Measurements from ENCODE around the gene CRHR1.

Gene CRHR1

GRCh38 chr17:45753645-45754225, 30.4 kb upstream of the CRHR1 start:
- H3K4me3 ChIP-seq (ENCODE audit: low read depth in 1 of 2, low read length in 1 of 2) = no peak overlapping the region
- H3K27me3 ChIP-seq = peaks cover 59% of the 10 kb centered on the region
- H3K27ac ChIP-seq = no peak overlapping the region
- H3K9me3 ChIP-seq = no peaks in the 10 kb centered on the region
- H3K4me1 ChIP-seq (ENCODE audit: control insufficient read depth in 1 of 2, insufficient read depth in 1 of 2, low read depth in 1 of 2, low read length in 1 of 2) = no peaks in the 10 kb centered on the region
- no peaks in the 10 kb centered on the region for H3K36me3 ChIP-seq
- TF ChIP-seq, protein P1, sequence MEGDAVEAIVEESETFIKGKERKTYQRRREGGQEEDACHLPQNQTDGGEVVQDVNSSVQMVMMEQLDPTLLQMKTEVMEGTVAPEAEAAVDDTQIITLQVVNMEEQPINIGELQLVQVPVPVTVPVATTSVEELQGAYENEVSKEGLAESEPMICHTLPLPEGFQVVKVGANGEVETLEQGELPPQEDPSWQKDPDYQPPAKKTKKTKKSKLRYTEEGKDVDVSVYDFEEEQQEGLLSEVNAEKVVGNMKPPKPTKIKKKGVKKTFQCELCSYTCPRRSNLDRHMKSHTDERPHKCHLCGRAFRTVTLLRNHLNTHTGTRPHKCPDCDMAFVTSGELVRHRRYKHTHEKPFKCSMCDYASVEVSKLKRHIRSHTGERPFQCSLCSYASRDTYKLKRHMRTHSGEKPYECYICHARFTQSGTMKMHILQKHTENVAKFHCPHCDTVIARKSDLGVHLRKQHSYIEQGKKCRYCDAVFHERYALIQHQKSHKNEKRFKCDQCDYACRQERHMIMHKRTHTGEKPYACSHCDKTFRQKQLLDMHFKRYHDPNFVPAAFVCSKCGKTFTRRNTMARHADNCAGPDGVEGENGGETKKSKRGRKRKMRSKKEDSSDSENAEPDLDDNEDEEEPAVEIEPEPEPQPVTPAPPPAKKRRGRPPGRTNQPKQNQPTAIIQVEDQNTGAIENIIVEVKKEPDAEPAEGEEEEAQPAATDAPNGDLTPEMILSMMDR (IDR thresholded peaks at IDR 0.05) = no peak

DNA sequence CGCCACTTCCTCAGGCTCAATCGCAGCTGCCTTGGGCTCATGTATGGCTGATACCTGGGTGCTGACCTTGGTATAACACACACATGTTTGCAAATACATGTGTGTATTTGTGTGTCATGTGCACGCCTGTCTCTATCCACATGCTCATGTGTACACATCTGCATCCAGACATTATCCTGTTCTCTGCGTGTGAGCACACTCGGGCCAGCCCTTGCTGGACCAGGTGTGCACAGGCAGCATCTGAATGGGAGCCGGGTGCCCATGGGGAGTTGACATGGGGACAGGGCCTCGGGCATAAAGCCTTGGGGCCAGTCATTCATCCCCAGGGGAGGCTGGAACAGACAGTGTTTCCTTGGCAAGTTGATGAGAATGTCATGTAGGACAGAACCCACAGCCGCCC, 29.1 kb upstream of the CRHR1 start:
- Histone ChIP-seq H3K4me3 (ENCODE audit: low read depth in 1 of 2, low read length in 1 of 2) (no peak overlapping the region), H3K9me3 (no peaks in the 10 kb centered on the region), H3K4me1 (ENCODE audit: control insufficient read depth in 1 of 2, insufficient read depth in 1 of 2, low read depth in 1 of 2, low read length in 1 of 2) (no peaks in the 10 kb centered on the region), H3K36me3 (no peaks in the 10 kb centered on the region), H3K27me3 (peaks cover 52% of the 10 kb centered on the region), H3K27ac (no peak overlapping the region)
- TF ChIP-seq, protein P1 (IDR thresholded peaks at IDR 0.05) = no peak

- Histone ChIP-seq H3K9me3 (no peaks in the 10 kb centered on the region), H3K27ac (no peak overlapping the region), H3K4me3 (ENCODE audit: low read depth in 1 of 2, low read length in 1 of 2) (no peak overlapping the region), H3K27me3 (peaks cover 44% of the 10 kb centered on the region), H3K4me1 (ENCODE audit: control insufficient read depth in 1 of 2, insufficient read depth in 1 of 2, low read depth in 1 of 2, low read length in 1 of 2) (no peaks in the 10 kb centered on the region), H3K36me3 (no peaks in the 10 kb centered on the region)
- TF ChIP-seq, protein P1 (IDR thresholded peaks at IDR 0.05) = no peak
Observed at GRCh38 chr17:45756266-45756991, 27.7 kb upstream of the CRHR1 start.

- Histone ChIP-seq H3K36me3 (no peaks in the 10 kb centered on the region), H3K4me3 (ENCODE audit: low read depth in 1 of 2, low read length in 1 of 2) (no peak overlapping the region), H3K27me3 (peaks cover 48% of the 10 kb centered on the region), H3K9me3 (no peaks in the 10 kb centered on the region), H3K4me1 (ENCODE audit: control insufficient read depth in 1 of 2, insufficient read depth in 1 of 2, low read depth in 1 of 2, low read length in 1 of 2) (no peaks in the 10 kb centered on the region), H3K27ac (no peak overlapping the region)
- TF ChIP-seq, protein P1 (IDR thresholded peaks at IDR 0.05) = no peak
Observed at GRCh38 chr17:45757431-45758218, 26.5 kb upstream of the CRHR1 start.

GRCh38 chr17:45758544-45758943, 25.6 kb upstream of the CRHR1 start:
- Histone ChIP-seq H3K36me3 (no peaks in the 10 kb centered on the region), H3K27ac (no peak overlapping the region), H3K27me3 (peaks cover 50% of the 10 kb centered on the region), H3K4me1 (ENCODE audit: control insufficient read depth in 1 of 2, insufficient read depth in 1 of 2, low read depth in 1 of 2, low read length in 1 of 2) (no peaks in the 10 kb centered on the region), H3K9me3 (no peaks in the 10 kb centered on the region), H3K4me3 (ENCODE audit: low read depth in 1 of 2, low read length in 1 of 2) (no peak overlapping the region)
- TF ChIP-seq, protein P1 (IDR thresholded peaks at IDR 0.05) = no peak
